ENCODE data around the gene TMPRSS13. TPM values are rescaled to one million over a fixed set of nuclear protein-coding genes. Genes with fewer than 3 reads are reported as not detected.
"Not testable (repeated sequence)": the region's sequence is repeated elsewhere in the genome, so short reads cannot be mapped to it uniquely, and the experiment has no call there.

Gene TMPRSS13
- total RNA-seq, 3 donors from 2014 or later: 0.32 to 1.9 (median 0.72) TPM

DNA sequence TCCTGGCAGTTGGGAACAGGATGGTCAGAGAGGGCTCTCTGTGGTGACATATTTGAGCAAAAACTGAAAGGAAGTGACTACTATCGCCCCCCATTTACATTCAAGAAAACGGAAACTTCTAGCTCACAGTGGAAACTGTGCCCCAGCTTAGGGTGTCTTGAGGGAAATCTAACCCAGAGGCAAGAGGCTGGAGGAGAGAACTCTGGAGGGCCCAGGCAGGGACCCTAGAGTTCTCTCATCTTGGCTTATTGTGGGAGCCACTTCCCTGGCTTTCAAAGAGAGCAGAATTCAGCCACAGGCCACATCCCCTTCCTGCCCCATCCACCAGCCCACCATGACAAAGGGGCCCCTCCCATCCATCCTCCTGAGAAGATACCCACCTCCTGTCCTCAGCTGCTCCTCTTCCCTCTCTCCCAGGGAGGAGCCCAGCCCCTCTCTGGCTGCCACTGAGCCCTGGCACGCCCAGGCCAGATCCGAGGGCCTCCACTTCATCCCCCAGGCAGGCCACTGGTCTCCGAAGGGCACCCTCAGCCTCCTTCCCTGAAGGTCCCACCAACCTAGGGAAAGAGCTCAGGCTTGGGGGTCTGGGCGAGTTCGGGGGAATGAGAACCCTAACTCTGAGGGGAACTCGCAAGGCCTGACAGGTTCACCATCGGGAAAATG is 1.6 kb upstream of the TMPRSS13 start:
- Histone ChIP-seq H3K4me3 (no peak overlapping the region), H3K36me3 (ENCODE audit: low read depth) (no peaks in the 10 kb centered on the region), H3K4me1 (ENCODE audit: low read depth) (peaks cover 4% of the 10 kb centered on the region), H3K9me3 (no peaks in the 10 kb centered on the region)
- ATAC-seq: peak; percentile 15
- TF ChIP-seq, protein P1, sequence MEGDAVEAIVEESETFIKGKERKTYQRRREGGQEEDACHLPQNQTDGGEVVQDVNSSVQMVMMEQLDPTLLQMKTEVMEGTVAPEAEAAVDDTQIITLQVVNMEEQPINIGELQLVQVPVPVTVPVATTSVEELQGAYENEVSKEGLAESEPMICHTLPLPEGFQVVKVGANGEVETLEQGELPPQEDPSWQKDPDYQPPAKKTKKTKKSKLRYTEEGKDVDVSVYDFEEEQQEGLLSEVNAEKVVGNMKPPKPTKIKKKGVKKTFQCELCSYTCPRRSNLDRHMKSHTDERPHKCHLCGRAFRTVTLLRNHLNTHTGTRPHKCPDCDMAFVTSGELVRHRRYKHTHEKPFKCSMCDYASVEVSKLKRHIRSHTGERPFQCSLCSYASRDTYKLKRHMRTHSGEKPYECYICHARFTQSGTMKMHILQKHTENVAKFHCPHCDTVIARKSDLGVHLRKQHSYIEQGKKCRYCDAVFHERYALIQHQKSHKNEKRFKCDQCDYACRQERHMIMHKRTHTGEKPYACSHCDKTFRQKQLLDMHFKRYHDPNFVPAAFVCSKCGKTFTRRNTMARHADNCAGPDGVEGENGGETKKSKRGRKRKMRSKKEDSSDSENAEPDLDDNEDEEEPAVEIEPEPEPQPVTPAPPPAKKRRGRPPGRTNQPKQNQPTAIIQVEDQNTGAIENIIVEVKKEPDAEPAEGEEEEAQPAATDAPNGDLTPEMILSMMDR (IDR thresholded peaks at IDR 0.05): no peak
- intact Hi-C loops (cut with DNase I, micrococcal nuclease): no loop called here
- DNase-seq: no peak

DNA sequence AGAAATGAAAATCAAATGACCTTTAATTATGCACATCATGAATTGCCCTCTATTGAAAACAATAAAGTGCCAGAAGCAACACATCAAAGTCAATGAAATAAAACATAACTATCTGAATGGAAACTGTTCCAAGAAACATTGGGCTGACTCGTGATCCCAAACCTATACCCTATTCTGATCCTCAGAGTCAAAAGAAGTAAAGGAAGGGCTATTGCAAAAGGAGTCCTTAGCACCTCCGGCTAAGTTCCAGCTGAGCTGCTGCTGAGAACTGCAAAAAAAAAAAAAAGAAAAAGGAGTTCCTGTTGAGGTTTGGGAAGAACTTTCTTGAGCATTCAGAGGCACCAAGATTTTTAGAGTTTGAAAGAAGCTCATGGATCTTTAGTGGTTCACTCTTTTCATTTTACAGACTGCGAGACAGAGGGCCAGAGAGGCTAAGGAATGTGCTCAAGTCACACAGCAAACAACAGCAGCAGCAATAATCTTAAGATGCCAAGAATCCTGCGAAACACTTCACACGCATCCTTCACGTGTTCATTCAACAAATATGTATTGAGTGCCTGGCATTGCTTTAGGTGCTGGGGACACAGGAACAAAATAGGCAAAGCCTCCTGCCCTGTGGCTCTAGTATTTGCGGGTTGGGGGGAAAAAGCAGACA is 841 bp upstream of the TMPRSS13 start:
- Histone ChIP-seq H3K36me3 (ENCODE audit: low read depth) (no peaks in the 10 kb centered on the region), H3K9me3 (no peaks in the 10 kb centered on the region), H3K4me3 (no peak overlapping the region), H3K4me1 (ENCODE audit: low read depth) (peaks cover 4% of the 10 kb centered on the region)
- ATAC-seq: no peak
- intact Hi-C loops (cut with DNase I, micrococcal nuclease): no loop called here
- TF ChIP-seq, protein P1 (IDR thresholded peaks at IDR 0.05): no peak
- no peak for DNase-seq

DNA sequence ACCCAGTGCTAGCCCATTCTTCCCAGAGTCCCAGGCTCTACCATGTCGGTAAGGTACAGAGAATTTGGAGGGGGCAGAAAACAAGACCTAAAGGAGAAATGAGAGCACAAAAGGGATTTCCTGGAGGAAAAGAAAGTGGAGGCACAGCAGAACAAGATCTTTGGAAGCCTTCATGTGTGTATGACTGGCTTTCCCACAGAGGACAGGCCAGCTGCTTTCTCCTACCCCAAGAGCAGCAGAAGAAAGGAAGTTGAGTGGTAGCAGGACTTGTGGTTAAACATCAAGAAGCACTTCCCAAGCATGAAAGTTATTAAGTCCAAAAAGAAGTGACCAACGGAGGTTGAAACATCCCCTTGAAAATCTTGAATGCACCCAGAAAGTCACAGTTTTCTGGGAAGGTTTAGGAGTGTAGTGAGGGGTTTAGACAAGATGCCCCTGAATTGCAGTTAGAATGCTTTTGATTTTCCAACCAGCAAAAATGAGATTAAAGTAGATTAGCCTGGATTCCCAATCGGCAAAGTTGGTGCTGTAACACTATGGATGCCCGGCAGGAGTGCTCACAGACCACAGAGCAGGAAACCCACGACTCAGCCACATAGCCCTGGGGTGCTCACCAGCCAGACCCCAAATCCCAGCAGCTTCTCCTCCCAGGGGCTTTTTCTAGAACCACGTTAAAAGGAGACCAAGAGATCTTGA is 608 bp downstream of the TMPRSS13 start:
- DNase-seq (no peak), ATAC-seq (peak; percentile 32)
- Histone ChIP-seq H3K36me3 (ENCODE audit: low read depth) (no peaks in the 10 kb centered on the region), H3K9me3 (no peaks in the 10 kb centered on the region), H3K4me1 (ENCODE audit: low read depth) (peaks cover 4% of the 10 kb centered on the region), H3K4me3 (no peak overlapping the region)
- TF ChIP-seq, protein P1 (IDR thresholded peaks at IDR 0.05): no peak
- intact Hi-C loops (cut with DNase I, micrococcal nuclease): no loop called here

DNA sequence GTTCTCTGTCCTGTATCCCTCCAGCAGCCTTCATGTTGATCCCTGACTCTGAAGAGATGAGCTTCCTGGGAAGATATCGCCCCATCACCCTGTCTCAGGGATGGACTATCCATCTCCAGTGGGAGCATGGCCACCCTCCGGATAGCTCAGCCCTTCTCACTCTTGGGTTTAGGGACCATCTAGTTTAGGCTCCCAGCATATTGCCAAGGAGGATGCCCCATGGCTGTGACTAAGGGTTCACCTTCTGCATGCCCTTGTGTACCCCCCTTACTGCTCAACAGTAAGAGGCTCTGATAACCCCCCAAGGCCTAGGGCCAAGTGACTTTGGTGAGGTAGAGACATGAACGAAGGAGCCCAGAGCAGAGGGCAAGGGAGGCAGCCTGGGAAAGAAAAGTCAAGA is 1.3 kb downstream of the TMPRSS13 start:
- no peak for ATAC-seq
- intact Hi-C loops (cut with DNase I, micrococcal nuclease): no loop called here
- no peak for DNase-seq
- TF ChIP-seq, protein P1 (IDR thresholded peaks at IDR 0.05): no peak
- H3K4me3 ChIP-seq: no peak overlapping the region
- peaks cover 4% of the 10 kb centered on the region for H3K4me1 ChIP-seq (ENCODE audit: low read depth)
- H3K9me3 ChIP-seq: no peaks in the 10 kb centered on the region
- no peaks in the 10 kb centered on the region for H3K36me3 ChIP-seq (ENCODE audit: low read depth)

DNA sequence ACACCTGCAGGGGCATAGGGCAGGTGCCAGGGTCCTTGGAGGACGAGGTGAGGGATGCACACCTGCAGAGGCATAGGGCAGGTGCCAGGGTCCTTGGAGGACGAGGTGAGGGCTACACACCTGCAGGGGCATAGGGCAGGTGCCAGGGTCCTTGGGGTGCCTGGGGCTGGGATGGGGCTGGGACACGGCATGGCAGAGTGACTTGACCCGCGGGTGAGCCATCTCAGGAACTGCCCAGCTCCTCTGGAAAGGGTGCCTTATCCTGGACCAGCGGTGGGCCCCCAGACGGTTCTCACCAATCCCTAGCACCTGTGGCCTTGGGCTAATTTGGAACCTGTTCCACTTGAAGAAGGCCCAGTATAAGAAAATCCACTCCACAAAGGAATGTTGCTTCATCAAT is 3.0 kb downstream of the TMPRSS13 start:
- DNase-seq: not testable (repeated sequence)

More for the DNA sequence above, 3.0 kb downstream of the TMPRSS13 start:
- ATAC-seq; H3K9me3 ChIP-seq; H3K4me1 ChIP-seq (ENCODE audit: low read depth); H3K4me3 ChIP-seq; intact Hi-C loops (cut with DNase I, micrococcal nuclease); H3K36me3 ChIP-seq (ENCODE audit: low read depth): not testable (repeated sequence)

All from mucosa of descending colon (tissue), 3 donors.